ENCODE data around the gene FGD6.

- TF ChIP-seq FOXK2 (IDR thresholded peaks at IDR 0.05) (no peak), FOXM1 (IDR thresholded peaks at IDR 0.05; ENCODE audit: borderline replicate concordance) (no peak), ZNF384 (IDR thresholded peaks at IDR 0.05) (no peak), SUZ12 (IDR thresholded peaks at IDR 0.05) (no peak), L3MBTL2 (conservative IDR thresholded peaks at IDR 0.05) (no peak), SP1 (IDR thresholded peaks at IDR 0.05) (no peak), BHLHE40 (IDR thresholded peaks at IDR 0.05; ENCODE audit: borderline replicate concordance) (no peak), ELF4 (IDR thresholded peaks at IDR 0.05) (no peak)
These were observed 139.9 kb downstream of the FGD6 start for GRCh38 chr12:95077341-95077740.
